H4 (cell line): ENCODE measurements around the gene SF3B4. TPM values are rescaled to one million over a fixed set of nuclear protein-coding genes. Genes with fewer than 3 reads are reported as not detected.
"Not testable (repeated sequence)": the region's sequence is repeated elsewhere in the genome, so short reads cannot be mapped to it uniquely, and the experiment has no call there.

Experiments used
- DNase-seq: peaks from one replicate; pipeline ENCODE4 v3.0.0-alpha.2; 2015; ENCODE audit warnings: low spot score
- total RNA-seq: library from RNA; depleted of rRNA; stranded (reverse); fragments of >200 nt; shearing (Covaris generic); gene quantifications from 2 replicates; pipeline ENCODE4 v1.2.3, GENCODE V29; 2014; rRNA removed

SF3B4 gene
- total RNA-seq, 1 experiment from 2014 or later: 38.0 TPM

DNA sequence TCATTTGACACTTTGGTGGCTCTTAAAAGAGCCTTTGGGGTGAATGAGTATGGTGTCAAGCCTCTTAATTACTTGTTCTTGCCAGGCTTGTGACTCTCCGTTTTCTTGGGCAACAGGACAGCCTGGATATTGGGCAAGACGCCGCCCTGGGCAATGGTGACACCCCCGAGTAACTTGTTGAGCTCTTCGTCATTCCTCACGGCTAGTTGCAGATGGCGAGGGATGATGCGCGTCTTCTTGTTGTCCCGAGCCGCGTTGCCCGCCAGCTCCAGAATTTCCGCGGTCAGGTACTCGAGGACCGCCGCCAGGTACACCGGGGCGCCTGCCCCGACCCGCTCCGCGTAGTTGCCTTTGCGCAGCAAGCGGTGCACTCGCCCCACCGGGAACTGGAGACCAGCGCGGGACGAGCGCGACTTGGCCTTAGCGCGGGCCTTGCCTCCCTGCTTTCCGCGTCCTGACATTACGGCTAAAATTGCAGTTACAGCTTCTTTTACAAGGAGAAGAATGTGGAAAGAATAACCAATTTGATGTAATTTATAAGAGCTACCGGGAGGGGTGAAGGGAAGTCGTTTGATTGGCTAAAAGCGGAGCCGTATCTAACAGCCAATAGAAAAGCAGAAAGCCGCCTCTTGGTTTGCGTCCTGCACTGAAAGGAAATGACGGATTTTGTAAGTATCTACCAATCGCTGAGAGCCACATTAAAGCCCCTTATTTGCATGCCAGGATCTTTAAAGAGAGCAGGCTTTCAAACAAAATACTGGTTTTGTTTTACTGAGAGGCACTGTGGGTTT, 40.0 kb downstream of the SF3B4 start:
- DNase-seq: peak; percentile 98

DNA sequence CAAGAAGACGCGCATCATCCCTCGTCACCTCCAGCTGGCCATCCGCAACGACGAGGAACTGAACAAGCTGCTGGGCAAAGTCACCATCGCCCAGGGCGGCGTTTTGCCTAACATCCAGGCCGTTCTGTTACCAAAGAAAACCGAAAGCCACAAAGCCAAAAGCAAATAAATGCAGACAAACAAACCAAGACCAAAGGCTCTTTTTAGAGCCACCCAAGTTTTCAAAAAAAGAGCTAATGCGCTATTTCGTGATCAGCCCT, 40.5 kb downstream of the SF3B4 start:
- not testable (repeated sequence) for DNase-seq

GRCh38 chr1:149886396-149887195, 41.0 kb downstream of the SF3B4 start:
- peak; percentile 99 for DNase-seq

GRCh38 chr1:149886121-149886395, 41.5 kb downstream of the SF3B4 start:
- not testable (repeated sequence) for DNase-seq

- peak; percentile 80 for DNase-seq
Observed at GRCh38 chr1:149885339-149886120, 42.1 kb downstream of the SF3B4 start.

DNA sequence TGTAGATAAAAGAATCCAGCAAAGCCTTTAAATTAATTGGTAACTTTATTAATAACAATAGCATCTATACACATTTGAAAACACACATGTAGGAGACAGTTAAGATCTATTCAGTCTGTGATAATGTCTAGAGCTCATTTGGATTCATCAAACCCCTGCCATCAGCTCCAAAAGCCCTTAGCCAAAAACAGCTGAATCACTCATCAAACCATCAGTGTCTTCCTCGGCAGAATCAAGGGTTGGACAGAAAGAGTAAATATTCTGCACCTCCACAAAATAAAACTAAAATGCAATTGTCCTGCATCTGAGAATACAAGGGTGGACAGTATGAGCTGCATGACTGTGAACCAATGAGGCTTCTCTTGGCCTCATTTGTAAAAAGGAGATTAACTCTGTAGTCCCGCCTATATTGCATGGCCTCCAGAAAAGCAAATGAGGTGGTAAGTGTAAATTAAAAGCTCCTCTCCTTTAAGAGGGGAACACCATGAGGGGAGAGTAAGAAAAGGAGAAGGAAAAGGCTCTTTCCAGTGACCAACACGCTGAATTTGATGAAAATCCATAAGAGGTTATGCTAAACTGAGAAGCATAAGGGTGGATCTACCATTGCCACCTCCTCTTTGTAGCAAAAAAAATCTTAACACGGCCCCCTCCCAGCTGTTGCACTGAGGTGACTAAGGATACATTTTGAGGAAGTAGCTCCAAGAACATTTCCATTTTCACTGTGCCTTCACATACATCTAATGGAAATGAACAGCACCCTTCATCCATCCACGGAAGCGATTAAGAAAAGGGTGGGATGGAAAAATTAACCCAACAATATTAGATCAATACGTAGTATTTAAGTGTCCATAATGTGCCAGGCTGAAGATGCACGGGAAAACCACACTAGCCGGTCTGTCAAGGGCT, 42.9 kb downstream of the SF3B4 start:
- peak; percentile 37 for DNase-seq

- DNase-seq: no peak
Observed at GRCh38 chr1:149883598-149884247, 43.9 kb downstream of the SF3B4 start.

- DNase-seq: no peak
Observed at GRCh38 chr1:149881876-149882275, 45.7 kb downstream of the SF3B4 start.

DNA sequence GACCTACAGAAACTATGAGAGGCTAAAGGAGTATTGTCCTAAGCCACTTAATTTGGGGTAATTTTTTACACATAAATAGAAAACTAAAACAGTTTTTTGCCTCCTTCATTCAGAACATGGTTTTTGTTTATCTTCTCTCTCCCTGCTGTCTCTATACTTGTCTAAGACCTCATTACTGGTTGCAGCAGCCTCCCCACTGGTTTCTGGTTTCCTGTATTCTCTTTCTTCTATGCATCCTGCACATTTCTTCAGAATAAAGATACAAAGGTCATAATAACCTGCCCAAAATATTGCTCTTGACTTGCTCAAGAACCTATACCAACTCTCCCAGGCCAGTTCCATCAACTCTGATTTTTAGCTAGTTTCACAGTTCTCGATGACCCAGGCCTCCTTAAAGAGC, 48.0 kb downstream of the SF3B4 start:
- no peak for DNase-seq

DNA sequence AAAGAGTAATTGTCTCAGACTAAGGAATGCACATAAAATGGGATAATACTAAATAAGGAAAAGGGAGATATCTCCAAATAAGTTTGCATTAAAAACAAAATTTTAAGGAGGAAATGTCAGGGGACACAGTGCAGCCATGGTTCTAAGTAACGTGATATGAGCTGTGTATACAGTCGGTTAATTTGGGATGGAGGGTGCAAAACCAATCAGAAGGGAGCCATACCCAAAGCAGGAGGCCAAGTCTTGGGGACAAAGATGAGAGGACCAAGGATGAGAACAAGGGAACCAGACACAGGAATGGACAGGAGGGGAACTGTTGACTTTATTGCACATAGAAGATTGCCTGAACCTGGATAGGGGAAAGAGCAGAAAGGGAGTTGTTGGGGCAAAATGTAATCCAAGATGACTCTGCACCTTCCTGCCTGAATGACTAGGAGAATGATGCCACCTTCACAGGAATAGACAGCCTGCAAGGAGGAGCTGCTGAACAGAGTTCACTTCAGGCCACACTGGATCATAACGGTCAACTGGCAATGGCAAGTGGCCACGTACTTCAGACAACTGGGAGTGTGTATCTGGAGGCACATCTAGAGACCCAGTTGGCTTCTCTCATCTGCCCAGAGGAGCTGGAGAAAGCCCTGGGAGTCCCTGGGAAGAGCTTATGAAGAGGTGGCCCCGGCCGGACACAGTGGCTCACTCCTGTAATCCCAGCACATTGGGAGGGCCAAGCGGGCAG, 50.2 kb downstream of the SF3B4 start:
- no peak for DNase-seq

Other genes with a start within 250 kb of the SF3B4 start
- not detected in 2 replicates for gene FCGR1A, start 145.1 kb downstream of the SF3B4 start, total RNA-seq
- 2.9 and 3.0 TPM in 2 replicates for gene BOLA1, start 28.2 kb downstream of the SF3B4 start, total RNA-seq
- gene SV2A, start 10.0 kb downstream of the SF3B4 start, total RNA-seq: 16.4 and 18.1 TPM in 2 replicates
- gene MTMR11, start 9.1 kb upstream of the SF3B4 start, total RNA-seq: 2.6 and 2.9 TPM in 2 replicates
- gene OTUD7B, start 82.9 kb upstream of the SF3B4 start, total RNA-seq: 4.2 and 5.4 TPM in 2 replicates
- 30.0 and 35.1 TPM in 2 replicates for gene VPS45, start 140.0 kb upstream of the SF3B4 start, total RNA-seq
- gene PLEKHO1, start 222.1 kb upstream of the SF3B4 start, total RNA-seq: 24.9 and 25.9 TPM in 2 replicates